Left cardiac atrium (tissue), 4 donors: ENCODE data around the gene LINGO3. TPM values are rescaled to one million over a fixed set of nuclear protein-coding genes. Genes with fewer than 3 reads are reported as not detected.

Experiments
- ATAC-seq, 2 donors: fragments of 200-7000 bp; cut with Tn5 transposase; one replicate each; pipeline ENCODE4 v1.9.1; 2020; ENCODE audit warnings: mild to moderate bottlenecking in 2 of 2, moderate library complexity in 2 of 2
- DNase-seq: peaks from one replicate; pipeline ENCODE4 v3.0.0-alpha.2; 2020
- intact Hi-C, 2 donors: fragments of 100-400 bp; cut with DNase I; formaldehyde crosslinking; loops; one replicate each; pipeline versions ENCODE4 v1.14.1 to v1.15.1; 2022 to 2023
- total RNA-seq, 2 donors: library from RNA; stranded (reverse); fragmentation: NEBNext Ultra II Directional; extraction: Animal tissue kit (Norgen Biotek cat#: 25700); gene quantifications; one replicate each; pipeline ENCODE4 v1.2.1, GENCODE V29; 2021
- donor health status: DM: no; HTN: yes; CAD: no.
- donor health status: DM: no; HTN: yes; CAD: no; lungs with severe emphysema.
- donor health status: DM: yes; HTN: yes; CAD: no.
- donor health status: Dilated cardiomyopathy.

Gene LINGO3
- total RNA-seq, 2 donors from 2014 or later = not detected

- DNase-seq (no peak), ATAC-seq (no peak)
- intact Hi-C loops = loop anchor here in 1 of 2 donors (2.0 to 5.0 kb wide), 3 partner anchors 37 to 117 kb away; partner anchors contain the start of genes PLEKHJ1 and SF3A2
Observed at GRCh38 chr19:2274185-2274711, 33.7 kb downstream of the LINGO3 start.

- intact Hi-C loops = loop anchor here in 1 of 2 donors (2.0 to 5.0 kb wide), 3 partner anchors 36 to 117 kb away; partner anchors contain the start of genes PLEKHJ1 and SF3A2
- peak; percentile 83 for DNase-seq
- peak; percentile 3 to 12 for ATAC-seq
Observed at GRCh38 chr19:2273356-2274184, 34.4 kb downstream of the LINGO3 start.

GRCh38 chr19:2271234-2272103, 36.5 kb downstream of the LINGO3 start:
- intact Hi-C loops = loop anchor here in 1 of 2 donors (5.0 kb wide), 2 partner anchors 34 to 46 kb away; partner anchors contain the start of genes PLEKHJ1 and SF3A2
- no peak for ATAC-seq
- no peak for DNase-seq

- DNase-seq (peak; percentile 91), ATAC-seq (peak; percentile 55 to 58)
- intact Hi-C loops = loop anchor here in 1 of 2 donors (5.0 kb wide), 2 partner anchors 33 to 47 kb away; partner anchors contain the start of genes PLEKHJ1 and SF3A2
Observed at GRCh38 chr19:2270423-2271233, 37.3 kb downstream of the LINGO3 start.

- peak; percentile 27 to 32 for ATAC-seq
- intact Hi-C loops = loop anchor here in 1 of 2 donors (5.0 kb wide), 2 partner anchors 33 to 47 kb away; partner anchors contain the start of genes PLEKHJ1 and SF3A2
- DNase-seq = peak; percentile 73
Observed at GRCh38 chr19:2270157-2270422, 37.9 kb downstream of the LINGO3 start.

GRCh38 chr19:2269244-2270156, 38.5 kb downstream of the LINGO3 start:
- ATAC-seq (peak; percentile 88 to 89), DNase-seq (peak; percentile 97)
- intact Hi-C loops = loop anchor here in 1 of 2 donors (5.0 kb wide), 2 partner anchors 32 to 48 kb away; partner anchors contain the start of genes PLEKHJ1 and SF3A2

GRCh38 chr19:2268861-2269243, 39.1 kb downstream of the LINGO3 start:
- intact Hi-C loops = no loop called here
- ATAC-seq = no peak
- no peak for DNase-seq

GRCh38 chr19:2268480-2268830, 39.5 kb downstream of the LINGO3 start:
- ATAC-seq = no peak

GRCh38 chr19:2266183-2266993, 41.6 kb downstream of the LINGO3 start:
- ATAC-seq = peak in 1 of 2 donors; percentile 13
- DNase-seq = peak; percentile 93
- intact Hi-C loops = no loop called here

More at GRCh38 chr19:2268480-2268830, 39.5 kb downstream of the LINGO3 start:
- intact Hi-C loops = no loop called here
- no peak for DNase-seq

GRCh38 chr19:2261438-2262172, 46.3 kb downstream of the LINGO3 start:
- DNase-seq (no peak), ATAC-seq (no peak)
- intact Hi-C loops = no loop called here

- ATAC-seq = no peak
- no peak for DNase-seq
- intact Hi-C loops = no loop called here
Observed at GRCh38 chr19:2260341-2260805, 47.6 kb downstream of the LINGO3 start.

- intact Hi-C loops = no loop called here
- no peak for DNase-seq
- ATAC-seq = no peak
Observed at GRCh38 chr19:2259336-2259735, 48.6 kb downstream of the LINGO3 start.
